GM19240 (cell line): ENCODE data around the gene CEACAM3.

Experiments used
- DNase-seq: peaks from one replicate; pipeline ENCODE4 v3.0.0; 2011; ENCODE audit warnings: low spot score; ENCODE audit not compliant: insufficient read length

Gene CEACAM3

DNA sequence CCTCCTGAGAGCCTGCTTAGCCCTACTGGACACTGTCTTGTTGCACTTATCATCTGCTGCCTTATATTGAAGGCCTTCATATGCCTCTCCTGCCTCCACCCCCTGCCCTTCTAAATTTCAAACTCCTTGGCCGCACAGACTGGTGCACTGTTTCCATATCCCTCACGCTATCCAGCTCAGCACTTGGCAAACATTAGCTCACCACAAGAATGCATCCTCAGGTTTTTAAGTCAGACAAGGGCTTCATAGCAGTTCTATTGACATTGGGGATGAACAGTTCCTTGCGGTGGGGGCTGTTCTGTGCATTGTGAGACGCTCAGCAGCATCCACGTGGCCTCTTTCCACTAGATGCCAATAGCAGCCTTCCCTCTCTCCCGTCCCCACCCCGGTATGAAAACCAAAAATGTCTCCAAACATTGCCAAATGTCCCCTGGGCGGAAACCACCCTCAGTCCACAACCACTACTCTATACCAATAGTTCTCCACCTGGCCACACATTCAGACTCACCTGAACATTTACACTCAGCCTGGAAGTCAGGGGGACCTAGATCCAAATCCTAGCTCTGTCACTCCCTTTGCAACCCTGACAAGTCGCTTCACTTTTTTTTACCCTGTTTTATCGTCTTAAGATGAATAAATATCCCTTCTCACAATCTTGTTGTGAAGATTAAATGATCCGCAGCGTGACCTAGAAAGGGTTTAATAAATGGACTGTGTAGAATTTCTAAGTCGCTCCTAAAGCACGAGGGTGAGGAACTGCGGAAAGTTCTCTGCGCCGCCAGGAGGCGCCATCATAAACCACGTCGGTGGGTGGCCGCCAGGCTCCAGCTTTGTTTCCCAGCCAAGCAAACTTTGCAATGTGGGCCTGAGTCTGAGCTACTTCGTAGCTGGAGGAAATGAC lies 3.6 kb upstream of the CEACAM3 start:
- peak; percentile 28 for DNase-seq

DNA sequence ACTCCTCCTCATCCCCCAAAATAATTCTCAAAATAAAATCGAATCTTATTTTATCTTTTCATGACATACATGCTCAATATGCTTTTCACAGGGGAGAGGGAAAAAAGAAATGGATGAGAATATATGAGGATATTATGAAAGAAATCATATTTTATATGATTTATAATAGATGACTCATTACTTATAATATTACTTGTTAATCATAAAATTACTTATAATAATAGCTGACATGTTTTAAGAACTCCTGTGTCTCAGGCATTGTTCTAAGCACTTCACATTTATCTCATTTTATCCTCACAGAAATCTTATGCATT lies 3.0 kb upstream of the CEACAM3 start:
- no peak for DNase-seq

DNA sequence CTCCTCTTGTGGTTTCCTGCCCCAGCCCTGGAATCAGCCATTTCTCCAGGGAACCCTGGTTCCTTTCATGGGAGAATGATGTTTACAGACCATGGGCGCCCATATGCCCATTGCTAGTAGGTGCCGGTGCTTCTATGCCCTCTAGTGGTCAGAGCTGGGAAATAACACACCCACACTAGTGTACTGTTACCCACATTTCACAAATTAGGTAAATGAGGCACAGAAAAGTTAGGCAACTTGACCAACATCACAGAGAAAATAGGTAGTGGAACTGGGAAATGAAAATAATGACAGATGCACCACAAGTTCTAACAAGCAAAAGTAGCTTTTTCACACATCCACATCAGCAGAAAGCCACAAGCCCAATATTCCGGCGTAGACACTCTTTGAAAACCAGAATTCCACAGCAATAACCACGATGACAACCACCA lies 1.3 kb upstream of the CEACAM3 start:
- no peak for DNase-seq

DNA sequence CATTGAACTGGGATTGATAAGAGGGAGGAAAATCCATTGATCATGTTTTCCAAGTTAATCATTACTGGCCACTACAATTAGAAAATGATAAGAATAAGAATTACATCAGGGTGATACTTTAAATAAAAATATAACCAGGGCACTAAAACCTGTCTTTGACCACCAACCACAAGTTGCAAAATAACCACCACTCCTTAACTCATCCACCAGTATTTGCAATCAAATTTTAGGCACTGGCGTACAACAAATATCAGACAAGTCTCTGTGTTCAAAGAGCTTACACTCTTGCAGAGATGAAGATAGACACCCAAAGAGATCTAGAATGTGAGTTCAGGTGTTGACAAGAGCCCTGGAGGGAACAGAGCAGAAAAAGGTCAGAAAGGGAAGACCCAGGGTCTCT lies 514 bp downstream of the CEACAM3 start:
- DNase-seq = no peak

DNA sequence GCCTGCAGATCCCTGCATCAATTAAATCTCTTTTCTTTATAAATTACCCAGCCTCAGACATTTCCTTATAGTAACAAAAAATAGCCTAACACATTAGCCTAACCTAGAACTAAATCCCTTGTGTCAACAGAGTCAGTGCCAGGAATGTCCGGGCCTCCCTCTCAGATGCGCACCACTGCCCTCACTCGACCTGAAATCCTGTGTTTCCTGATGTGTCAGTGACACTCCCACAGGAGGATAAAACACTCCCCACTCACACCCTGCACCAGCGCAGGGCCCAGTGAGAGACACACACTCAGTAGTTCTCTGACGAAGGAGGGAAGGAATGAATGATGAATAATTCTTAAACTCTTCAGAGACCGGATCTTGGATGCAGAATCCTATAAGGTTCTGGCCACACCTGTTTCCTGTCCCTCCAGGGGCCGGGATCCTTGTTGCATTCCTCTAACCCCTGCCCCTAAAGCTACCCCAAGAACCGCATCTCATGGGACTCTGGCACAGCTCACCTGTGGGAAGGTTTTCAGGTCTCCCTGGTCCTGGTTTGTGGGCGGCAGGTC lies 3.1 kb downstream of the CEACAM3 start:
- no peak for DNase-seq

DNA sequence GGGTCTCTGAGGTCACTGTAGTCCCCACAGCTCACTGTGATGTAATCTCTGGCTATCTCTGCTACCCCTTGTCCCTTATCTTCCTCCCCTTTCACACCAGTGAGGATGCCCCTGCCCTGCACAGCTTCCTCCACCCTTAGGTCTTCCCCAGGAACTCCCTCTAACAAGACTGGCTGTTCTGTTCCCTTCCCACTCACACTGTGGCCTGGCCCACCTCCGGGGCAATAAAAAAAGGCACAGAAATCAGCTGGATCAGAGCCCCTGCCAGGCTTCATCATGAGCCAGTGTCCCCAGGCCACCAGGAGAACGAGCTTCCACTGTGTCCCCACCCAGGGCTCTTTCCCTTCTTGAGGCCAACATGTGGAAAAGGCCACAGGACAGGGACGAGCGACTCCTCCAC lies 4.6 kb downstream of the CEACAM3 start:
- no peak for DNase-seq

DNA sequence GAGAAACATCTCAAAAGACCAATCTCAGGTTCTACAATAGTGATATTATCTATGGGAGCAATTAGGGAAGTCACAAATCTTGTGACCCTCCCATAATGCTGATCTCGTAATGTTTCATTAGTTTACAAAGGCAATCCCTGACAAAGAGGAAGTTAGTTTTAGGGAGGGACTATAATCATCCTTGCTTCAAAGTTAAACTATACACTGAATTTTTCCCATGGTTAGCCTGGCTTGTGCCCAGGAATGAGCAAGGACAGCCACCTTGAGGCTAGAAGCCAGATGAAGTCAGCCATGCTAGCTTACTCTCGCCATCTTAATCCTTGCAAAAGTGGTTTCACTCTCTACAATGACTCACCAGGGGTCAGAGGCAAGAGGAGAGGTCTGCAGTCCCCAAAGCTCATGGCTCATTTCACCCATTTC lies 5.4 kb downstream of the CEACAM3 start:
- no peak for DNase-seq

DNA sequence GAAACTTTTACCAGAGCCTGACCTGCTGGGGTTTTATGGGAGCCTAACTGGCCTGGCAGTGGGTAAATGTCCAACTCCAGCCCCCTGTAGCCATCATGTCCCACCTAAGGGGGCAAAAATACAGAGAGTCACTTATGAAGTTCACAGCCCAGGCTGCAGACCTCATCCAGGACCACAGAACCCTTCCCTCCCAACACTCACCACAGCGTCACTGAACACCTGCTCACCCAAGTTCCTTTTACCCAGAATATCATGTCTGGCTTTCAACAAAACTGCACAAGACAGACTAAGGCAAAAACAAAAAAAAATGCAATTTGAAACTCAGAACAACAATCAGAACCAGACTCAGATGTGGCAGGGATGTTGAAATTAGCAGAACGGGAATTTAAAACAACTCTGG lies 6.4 kb downstream of the CEACAM3 start:
- DNase-seq = no peak

DNA sequence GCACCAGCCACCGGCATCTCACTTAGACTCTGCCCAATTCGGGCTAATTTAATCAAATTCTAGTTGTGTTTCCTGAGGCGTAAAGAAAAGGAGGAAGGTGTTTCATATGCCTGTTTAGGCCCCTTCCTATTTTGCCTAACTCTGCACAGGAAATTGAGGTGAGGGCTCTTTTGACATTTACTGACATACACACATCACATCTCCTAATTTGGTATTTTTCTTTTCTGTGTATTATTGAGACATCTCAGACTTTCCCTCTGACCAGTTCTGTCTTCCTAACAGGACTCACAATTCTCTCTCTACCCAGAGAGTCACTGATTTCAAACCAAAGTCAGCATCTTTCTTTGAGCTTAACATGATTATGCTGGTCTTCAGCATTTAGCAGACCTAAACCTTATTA lies 7.9 kb downstream of the CEACAM3 start:
- DNase-seq = no peak

DNA sequence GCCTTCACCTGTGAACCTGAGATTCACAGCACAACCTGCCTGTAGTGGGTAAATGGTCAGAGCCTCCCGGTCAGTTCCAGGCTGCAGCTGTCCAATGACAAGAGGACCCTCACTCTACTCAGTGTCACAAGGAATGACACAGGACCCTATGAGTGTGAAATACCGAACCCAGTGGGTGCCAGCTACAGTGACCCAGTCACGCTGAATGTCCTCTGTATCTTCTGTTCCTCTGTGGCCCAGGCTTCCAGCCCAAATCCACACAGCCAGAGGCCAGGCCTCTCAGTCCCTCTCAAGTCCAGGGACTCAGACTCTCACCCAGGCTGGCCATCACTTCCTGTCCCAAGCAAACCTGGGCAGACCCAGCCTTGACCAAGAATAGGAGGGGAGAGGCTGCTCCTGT lies 10.8 kb downstream of the CEACAM3 start:
- no peak for DNase-seq

DNA sequence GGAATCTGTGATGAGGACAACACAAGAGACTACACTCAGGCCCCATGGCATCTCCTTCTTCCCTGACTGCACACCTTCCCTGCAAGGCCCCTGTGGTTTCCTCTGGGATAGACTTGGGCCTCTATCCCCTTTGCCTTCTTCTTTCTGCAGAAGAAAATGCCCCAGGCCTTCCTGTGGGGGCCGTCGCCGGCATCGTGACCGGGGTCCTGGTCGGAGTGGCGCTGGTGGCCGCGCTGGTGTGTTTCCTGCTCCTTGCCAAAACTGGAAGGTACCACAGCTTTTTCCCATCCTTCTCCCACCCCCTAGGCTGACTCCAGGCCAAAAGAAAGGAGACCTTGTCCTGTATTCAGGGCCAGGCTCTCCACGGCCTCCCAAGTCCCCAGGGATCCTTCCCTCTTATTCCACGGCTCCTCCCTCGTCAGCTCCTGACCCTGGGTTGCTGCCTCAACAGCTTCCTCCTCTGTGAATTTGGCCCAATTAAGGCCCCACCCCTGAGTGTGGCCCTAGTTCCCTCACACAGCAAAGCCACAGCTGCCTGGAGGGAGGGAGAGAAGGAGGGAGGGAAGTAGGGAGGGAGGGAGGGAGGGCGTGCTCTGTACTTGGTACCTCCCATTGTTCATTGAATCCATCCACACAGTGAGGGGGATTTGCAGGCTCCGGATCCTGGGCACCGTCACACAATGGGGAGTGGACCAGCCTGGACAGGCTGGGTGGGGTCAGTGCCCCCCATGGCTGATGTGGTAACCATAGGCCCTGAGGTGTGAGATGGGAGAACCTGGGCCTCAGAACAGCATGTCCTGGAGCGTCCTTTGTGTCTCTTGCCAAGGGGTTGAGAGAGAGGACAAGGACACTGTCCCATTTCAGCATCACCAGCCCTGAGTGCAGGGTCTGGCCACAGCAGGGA lies 12.5 kb downstream of the CEACAM3 start:
- no peak for DNase-seq

DNA sequence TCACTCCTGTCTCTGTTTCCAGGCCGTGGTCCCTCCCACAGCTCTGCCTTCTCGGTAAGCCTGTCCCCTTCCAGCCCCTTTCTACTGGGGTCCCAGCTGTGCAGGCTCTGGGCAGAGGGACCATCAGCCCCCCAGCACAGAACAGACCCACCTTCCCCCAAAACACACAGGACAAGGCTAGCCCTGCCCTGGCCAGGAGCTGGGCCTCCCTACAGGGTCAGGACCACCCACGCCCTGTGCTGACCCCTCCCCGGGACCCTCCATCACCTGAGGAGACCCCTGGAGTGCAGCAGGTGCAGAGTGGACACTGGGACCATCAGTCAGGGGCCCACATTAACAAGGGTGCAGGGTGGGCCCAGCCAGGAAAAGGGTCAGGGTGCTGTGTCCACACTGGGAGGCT lies 13.9 kb downstream of the CEACAM3 start:
- DNase-seq = no peak

DNA sequence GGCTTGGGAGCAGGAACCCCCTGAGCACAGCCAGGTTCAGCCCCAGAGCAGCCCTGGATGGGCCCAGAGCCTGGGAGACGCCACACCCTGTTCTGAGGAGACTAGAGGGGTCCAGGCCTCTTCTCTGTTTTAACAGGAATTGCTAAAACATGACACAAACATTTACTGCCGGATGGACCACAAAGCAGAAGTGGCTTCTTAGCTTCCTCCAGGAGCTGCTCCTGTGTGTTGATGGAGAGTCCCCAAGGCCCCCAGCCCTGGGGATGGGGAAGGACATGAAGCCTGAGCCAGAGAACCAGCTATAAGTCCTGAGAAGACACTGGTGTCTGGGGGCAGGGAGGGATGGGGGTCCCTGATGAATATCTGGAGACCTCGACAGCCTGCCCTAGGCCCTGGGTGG lies 14.6 kb downstream of the CEACAM3 start:
- DNase-seq = no peak

DNA sequence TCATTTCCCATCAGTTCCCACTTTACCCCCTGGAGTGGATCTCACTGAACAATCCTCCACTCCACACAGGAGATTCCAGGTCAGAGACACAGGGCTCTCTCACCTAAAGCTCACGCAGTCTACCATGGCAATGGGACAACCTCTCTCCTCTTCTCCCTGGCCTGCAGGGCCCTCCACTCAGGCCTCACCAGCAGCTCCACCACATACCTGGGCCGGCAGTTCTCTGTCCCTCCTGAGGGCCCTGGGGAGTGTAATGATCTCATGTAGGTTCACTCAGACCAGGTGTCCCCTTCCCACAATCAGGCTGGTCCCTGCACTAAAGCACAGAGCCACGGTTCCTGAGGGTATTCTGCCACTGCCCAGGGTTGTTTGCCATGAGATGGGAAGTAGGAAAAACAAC lies 15.6 kb downstream of the CEACAM3 start:
- DNase-seq = no peak

DNA sequence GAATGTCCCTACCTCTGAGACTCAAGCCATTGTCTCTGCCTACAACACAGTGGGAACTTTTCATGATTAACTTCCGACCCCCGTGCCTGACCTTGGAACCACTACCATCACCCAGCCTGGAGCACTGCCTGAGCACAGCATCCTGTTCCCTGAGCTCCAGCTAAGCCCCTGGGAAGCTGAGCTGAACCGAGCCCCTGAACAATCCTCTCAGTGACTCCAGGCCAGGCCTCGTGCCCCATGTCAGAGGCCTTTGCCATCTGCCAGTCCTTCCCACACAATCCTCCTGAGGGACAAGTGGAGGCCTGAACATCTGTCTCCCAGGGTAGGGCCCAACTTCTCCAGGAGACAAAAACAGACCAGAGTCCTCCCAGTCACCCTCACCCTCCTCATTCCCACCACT lies 17.5 kb downstream of the CEACAM3 start:
- DNase-seq = no peak

DNA sequence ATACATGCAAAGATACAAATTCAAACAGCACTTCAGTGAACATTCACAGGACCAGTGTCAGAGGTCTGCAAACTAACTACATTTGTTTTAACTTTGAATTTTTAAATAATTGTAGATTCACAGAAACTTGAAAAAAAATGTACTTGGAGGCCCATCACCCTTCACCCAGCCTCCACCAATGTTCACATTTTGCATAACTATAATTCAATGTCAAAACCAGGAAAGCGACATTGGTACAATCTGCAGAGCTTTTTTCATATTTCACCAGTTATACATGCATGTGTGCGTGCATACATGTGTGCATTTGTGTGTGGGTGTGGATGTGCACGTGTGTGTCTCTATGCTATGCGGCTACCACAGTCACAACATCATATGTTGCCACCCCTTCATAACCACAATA lies 18.9 kb downstream of the CEACAM3 start:
- no peak for DNase-seq

DNA sequence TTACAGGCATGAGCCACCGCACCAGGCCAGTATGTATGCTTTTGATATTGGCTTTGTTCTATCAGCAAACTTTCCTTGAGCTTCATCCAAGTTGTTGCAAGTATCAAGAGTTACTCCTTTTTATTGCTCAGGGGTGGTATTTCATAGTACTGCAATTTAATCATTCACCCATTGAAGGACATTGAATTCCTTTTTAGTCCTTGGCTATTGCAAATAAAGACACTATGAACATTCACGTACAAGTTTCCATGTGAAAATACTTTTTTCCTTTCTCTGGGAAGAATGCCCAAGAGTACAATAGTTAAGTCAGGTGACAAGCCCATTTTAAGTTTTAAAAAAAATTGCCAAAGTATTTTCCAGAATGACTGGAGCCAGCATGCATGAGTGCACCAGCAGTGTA lies 20.4 kb downstream of the CEACAM3 start:
- no peak for DNase-seq

DNA sequence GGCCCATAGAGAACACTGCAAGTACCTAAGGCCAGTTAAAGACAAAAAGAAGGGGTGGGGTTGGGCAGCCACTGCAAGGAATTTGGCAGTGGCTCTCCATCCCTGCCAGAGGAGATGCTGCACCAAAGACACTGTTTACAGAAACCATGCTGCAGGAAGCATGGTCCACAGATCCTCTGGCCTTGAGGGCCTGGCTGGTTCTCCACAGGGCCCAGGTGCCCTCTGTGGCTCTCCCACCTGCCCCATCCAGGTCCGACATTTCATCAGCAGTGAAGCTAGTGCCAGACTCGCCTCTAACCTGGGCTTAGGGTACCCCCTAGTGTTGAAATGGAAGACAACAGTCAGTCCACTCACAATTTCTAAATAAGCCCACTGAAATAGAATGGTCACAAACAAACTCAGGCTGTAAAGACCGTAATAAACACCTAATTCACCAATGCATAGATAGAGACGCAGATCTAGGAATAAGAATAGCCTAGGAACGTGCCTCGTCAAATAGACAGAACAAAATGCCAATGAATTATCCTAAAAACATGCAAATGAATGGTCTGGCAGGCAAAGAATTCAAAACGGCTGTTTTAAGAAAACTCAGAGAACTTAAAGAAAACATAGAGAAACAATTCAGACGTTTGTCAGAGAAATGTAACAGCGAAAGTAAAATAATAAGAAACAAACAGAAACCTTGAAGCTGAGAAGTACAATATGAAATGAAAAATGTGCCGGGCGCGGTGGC lies 24.8 kb downstream of the CEACAM3 start:
- DNase-seq = peak; percentile 47

DNA sequence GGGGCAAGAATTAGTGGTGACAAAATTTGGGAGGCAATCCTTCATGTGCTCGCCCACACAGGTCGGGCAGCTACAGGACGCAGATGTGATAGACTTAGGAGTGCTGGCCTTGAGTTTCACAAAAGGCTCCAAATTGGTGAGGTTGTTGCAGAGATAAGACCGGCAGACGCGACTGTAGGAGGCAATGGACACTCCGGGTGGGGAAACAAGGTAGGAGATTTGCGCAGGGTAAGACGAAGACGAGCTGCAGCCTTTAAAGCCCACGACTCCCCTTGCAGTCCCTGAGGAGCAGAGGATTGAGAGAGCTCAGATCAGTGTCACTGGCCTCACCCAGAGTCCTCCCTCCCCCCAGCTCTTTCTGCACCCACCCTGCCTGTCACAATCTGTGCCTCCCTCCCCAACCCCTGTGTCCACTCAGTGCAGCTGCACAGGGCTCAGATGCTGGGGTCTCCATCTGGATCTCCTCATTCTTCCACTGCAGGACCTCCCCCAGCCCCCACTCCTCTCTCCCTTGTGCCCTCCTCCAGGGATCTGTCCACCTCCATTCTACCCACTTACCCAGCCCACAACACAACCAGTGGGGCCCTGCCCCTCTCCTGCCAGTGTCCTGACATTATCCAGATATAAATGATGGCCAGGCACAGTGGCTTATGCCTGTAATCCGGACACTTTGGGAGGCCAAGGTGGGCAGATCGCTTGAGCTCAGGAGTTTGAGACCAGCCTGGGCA lies 41.8 kb downstream of the CEACAM3 start:
- DNase-seq = no peak

DNA sequence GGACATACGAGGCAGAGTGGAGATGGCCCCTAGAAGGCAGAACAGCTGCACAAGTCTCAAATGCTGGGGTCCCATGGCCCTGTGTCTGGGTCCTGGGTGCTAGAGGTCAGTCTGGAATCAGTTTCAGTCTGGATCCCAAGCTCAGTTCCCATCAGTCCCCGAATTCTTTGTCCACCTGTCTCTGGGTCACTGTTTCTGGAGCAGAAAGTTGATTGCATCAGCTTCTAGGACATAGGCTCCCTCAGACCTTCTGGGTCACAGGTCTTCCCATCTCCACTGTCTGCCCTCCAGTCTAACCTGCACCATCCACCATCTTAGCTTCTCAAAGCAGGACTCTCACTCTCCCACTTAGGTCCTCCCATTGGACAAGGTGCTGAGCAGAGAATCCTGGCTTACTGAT lies 42.8 kb downstream of the CEACAM3 start:
- no peak for DNase-seq

DNA sequence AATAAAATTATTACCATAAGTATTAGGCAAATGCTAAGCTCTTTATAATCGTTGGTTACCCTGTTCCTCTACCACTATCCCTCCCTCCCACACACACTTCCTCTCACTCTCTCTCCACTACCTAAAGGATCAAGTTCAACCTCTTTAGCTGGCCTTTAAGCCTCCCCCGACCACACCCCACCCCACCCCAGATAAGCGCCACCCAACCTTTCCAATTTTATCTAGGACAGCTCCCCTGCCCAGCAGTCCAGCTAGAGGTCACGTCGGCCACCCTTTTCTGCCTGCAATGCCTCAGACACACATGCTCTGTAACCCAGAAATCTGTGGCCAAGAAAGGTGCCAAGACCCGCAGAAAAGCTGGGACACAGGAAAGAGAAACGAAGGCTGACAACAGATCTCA lies 47.0 kb downstream of the CEACAM3 start:
- DNase-seq = no peak
